ENCODE data around the gene LEMD1. TPM values are rescaled to one million over a fixed set of nuclear protein-coding genes. Genes with fewer than 3 reads are reported as not detected.

Gene LEMD1
- total RNA-seq, 1 experiment from 2014 or later = 0.27 TPM

- DNase-seq (ENCODE audit: low read depth) = no peak
- in situ Hi-C loops (cut with HindIII; ENCODE audit: low pct_unique_long_range_greater_than_20kb, low sequenced_read_pairs) = no loop called here
Measured at GRCh38 chr1:205348554-205349487, 73.0 kb downstream of the LEMD1 start.

DNA sequence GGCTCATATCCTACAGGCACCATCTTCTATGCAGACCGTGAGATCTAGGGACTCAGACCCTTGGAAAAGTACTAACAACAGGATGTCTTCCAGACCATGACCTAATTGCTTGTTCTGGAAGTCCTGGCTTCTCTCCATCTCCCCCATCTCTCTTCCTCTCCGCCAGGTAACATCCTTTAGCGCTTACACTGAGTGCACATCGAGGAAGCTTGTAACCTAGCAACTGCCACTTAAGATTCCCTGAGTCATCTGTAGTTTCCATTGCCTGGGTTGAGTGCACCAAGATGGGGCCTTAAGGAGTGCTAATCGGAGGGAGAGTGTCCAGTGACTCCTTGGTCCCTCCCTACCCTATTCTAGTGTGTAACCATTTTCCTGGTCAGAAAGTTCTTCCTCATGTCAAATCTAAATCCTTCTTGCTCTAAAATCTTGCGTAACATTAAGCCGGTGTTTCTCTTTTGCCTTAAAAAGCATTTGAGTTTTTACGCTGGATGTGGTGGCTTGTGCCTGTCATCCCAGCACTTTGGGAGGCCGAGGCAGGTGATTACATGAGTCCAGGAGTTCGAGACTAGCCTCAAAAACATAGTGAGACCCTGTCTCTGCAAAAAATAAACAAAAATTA lies 74.8 kb downstream of the LEMD1 start:
- DNase-seq (ENCODE audit: low read depth) = peak; percentile 69
- in situ Hi-C loops (cut with HindIII; ENCODE audit: low pct_unique_long_range_greater_than_20kb, low sequenced_read_pairs) = no loop called here

- in situ Hi-C loops (cut with HindIII; ENCODE audit: low pct_unique_long_range_greater_than_20kb, low sequenced_read_pairs) = no loop called here
- DNase-seq (ENCODE audit: low read depth) = no peak
Measured at GRCh38 chr1:205345761-205346160, 76.1 kb downstream of the LEMD1 start.

DNA sequence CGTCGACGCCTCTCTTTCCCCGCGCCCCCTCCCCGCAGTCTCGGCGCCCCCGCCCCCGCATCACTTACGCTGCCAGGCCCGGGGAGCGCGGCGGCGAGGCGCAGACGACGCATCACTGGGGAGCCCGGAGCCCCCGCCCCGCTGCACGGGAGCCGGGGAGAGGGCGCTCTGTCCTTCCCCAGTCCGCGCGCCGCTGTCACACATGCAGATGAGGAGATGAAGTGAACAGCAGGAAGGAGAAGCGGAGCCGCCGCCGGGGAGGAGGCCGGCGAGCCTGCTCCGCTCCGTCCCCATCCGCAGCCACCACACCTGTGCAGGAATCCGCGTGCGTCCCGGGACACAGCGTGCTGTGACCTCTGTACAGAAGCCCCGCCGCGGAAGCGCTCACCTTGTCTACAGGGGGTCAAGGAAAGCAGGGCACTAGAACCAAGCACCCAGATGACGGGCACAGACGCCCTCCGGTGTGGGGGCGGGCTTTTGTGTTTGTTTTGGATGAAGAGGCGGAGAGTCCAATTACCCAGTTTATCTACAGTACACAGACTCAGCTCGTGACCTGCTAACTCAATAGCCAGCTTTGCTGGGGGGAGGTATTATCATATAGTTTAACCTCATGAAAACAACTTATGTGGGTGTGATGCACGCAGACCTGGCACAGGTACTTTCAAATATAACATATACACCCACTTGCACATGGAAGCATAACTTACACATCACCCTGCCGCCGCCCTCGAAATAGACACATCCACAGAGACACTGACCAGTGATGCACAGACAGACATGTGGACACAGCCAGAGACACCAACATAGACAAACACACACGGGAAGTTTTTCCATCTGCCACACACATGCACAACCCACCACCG lies 77.6 kb downstream of the LEMD1 start:
- DNase-seq (ENCODE audit: low read depth) = no peak
- in situ Hi-C loops (cut with HindIII; ENCODE audit: low pct_unique_long_range_greater_than_20kb, low sequenced_read_pairs) = no loop called here

GRCh38 chr1:205343431-205344065 lies 78.3 kb downstream of the LEMD1 start:
- DNase-seq (ENCODE audit: low read depth) = no peak
- in situ Hi-C loops (cut with HindIII; ENCODE audit: low pct_unique_long_range_greater_than_20kb, low sequenced_read_pairs) = no loop called here

DNA sequence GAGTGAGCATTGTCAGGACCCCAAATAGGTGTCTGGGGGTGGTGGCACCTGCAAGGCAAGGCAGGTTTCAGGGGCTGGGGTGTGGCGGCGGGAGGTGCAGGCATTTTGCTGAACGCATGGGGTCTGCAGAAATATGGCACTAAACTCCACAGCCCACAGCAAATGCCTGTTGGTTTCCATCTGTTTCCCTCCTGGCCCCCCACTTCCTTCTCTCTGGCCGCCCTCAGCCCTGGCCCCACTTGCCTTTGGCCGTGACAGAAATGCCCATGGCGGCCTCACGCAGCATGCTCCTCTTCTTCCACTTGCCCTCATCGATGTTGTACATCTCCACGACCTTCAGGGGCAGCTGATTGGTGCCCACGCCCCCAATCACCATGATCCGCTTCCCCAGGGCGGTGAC lies 78.9 kb downstream of the LEMD1 start:
- DNase-seq (ENCODE audit: low read depth) = no peak
- in situ Hi-C loops (cut with HindIII; ENCODE audit: low pct_unique_long_range_greater_than_20kb, low sequenced_read_pairs) = no loop called here

DNA sequence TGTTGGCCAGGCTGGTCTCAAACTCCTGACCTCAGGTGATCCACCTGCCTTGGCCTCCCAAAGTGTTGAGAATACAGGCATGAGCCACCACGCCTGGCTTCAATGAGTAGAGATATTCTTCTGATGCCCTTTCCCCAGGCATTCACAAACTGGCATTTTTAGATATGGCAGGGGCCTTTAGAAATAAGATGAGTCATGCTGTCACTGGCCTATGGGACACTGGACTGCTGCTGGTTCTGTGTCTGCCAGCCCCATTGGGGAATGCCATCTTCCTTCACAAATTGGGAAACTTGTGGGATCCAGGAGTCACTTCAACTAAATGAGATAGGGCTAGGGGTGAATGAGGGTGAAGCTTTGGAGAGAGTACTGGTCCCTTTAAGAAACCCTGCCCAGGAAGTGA lies 81.2 kb downstream of the LEMD1 start:
- in situ Hi-C loops (cut with HindIII; ENCODE audit: low pct_unique_long_range_greater_than_20kb, low sequenced_read_pairs) = no loop called here

DNA sequence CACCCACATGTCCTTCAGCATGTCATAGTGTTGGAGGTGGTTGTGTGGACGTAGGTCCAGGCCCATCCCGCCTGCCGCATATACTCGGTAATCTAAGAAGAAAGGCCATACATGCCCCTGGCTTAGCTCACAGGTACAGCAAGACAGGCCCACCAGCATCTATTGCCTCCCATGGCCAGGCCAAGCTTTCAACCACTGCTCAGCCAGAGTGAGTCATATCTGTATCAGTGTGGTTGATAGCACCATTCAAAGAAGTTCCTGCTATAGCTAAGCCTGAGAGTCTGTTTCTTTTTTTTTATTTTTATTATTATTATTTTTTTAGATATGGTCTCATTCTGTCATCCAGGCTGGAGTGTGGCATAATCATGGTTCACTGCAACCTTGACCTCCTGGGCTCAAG lies 82.1 kb downstream of the LEMD1 start:
- in situ Hi-C loops (cut with HindIII; ENCODE audit: low pct_unique_long_range_greater_than_20kb, low sequenced_read_pairs) = no loop called here
- no peak for DNase-seq (ENCODE audit: low read depth)

More for the DNA sequence above, 81.2 kb downstream of the LEMD1 start:
- DNase-seq (ENCODE audit: low read depth) = no peak

GRCh38 chr1:205339197-205339702 lies 82.6 kb downstream of the LEMD1 start:
- DNase-seq (ENCODE audit: low read depth) = no peak
- in situ Hi-C loops (cut with HindIII; ENCODE audit: low pct_unique_long_range_greater_than_20kb, low sequenced_read_pairs) = no loop called here

GRCh38 chr1:205338011-205338410 lies 83.8 kb downstream of the LEMD1 start:
- in situ Hi-C loops (cut with HindIII; ENCODE audit: low pct_unique_long_range_greater_than_20kb, low sequenced_read_pairs) = no loop called here
- DNase-seq (ENCODE audit: low read depth) = no peak

DNA sequence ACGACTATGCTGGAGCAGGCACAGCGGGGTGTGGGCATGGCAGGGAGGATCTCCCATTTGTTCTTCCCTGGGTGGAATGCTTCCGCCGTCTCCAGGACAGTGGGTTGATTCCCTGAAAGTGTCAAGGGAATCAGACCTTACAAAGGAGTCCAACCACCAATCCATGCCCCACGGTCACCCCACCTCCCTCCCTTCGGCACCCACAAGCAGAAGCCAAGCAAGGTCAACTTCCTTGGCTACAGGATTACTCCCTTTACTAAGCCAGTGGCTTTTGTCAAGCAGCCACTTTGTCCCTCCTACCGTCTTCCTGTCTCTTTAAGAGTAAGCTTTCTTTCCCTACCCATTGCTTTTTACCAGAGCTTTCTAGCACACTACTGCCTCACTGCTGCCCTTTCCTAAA lies 84.4 kb downstream of the LEMD1 start:
- in situ Hi-C loops (cut with HindIII; ENCODE audit: low pct_unique_long_range_greater_than_20kb, low sequenced_read_pairs) = no loop called here
- DNase-seq (ENCODE audit: low read depth) = no peak

DNA sequence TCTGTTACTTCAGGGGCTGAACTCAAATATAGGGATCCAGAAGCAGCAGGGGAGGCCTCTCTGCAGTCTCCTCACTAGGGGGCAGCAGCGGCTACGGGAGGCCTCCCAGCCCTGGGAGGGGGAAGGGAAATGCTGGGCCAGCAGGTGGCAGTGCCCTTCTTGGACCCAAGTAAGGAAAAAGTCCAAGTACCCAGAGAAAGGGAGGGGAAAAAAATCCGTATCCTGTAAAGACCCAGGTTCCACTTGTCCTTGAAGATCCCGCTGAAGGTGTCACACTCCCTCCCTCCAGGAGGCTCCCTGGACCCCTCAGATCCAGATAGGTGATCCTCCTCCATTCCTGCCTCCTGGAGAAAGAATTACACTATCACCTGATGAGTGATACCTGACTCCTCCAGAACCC lies 86.2 kb downstream of the LEMD1 start:
- peak; percentile 82 for DNase-seq (ENCODE audit: low read depth)
- in situ Hi-C loops (cut with HindIII; ENCODE audit: low pct_unique_long_range_greater_than_20kb, low sequenced_read_pairs) = no loop called here

DNA sequence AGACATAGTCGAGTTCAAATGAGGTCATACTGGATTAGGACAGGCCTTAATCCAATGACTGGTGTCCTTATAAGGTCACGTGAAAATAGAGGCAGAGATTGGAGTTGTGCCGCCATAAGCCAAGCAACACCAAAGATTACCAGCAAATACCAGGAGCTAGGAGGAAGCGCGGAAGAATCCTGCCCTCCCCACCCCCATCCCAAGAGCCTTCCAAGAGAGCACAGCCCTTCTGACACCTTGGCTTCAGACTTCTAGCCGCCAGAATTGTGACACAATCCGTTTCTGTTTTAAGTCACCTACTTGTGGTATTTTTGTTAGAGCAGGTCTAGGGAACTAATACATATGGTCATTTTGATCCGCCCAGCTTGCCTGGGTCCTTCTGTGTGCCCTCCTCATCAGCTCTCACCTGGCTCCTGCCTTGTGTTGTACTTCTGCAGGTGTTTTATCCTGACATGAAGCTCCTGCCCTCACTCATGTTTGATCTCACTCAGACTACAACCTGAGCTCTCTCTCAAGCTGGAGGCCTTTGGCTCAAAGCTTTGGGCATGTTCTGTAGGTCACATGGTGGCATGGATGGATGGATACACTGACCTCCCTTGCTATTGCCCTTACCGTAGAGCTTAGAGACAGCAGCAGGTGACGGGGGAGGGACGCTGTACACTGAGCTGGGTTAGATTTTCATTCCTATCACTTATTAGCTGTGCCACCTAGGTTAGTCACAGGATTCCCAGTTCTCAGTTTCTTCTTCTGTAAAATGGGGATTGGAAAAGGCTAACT lies 89.7 kb downstream of the LEMD1 start:
- DNase-seq (ENCODE audit: low read depth) = no peak
- in situ Hi-C loops (cut with HindIII; ENCODE audit: low pct_unique_long_range_greater_than_20kb, low sequenced_read_pairs) = no loop called here

Other genes with a start within 250 kb of the LEMD1 start
- gene DSTYK, start 210.4 kb downstream of the LEMD1 start, total RNA-seq (2014; rRNA removed; shearing (Covaris generic); ENCODE audit: low replicate concordance) = 7.2 and 11.1 TPM in 2 replicates
- 7.7 and 9.3 TPM in 2 replicates for gene TMCC2, start 194.1 kb downstream of the LEMD1 start, total RNA-seq (2014; rRNA removed; shearing (Covaris generic); ENCODE audit: low replicate concordance)
- 8.3 and 11.9 TPM in 2 replicates for gene NUAK2, start 100.3 kb downstream of the LEMD1 start, total RNA-seq (2014; rRNA removed; shearing (Covaris generic); ENCODE audit: low replicate concordance)
- not detected in 2 replicates for gene KLHDC8A, start 65.1 kb downstream of the LEMD1 start, total RNA-seq (2014; rRNA removed; shearing (Covaris generic); ENCODE audit: low replicate concordance)
- 0.07 and 0.78 TPM in 2 replicates for gene BLACAT1, start 34.0 kb upstream of the LEMD1 start, total RNA-seq (2014; rRNA removed; shearing (Covaris generic); ENCODE audit: low replicate concordance)
- gene CDK18, start 82.6 kb upstream of the LEMD1 start, total RNA-seq (2014; rRNA removed; shearing (Covaris generic); ENCODE audit: low replicate concordance) = 4.5 and 17.4 TPM in 2 replicates
- gene ELK4, start 210.0 kb upstream of the LEMD1 start, total RNA-seq (2014; rRNA removed; shearing (Covaris generic); ENCODE audit: low replicate concordance) = 6.2 and 16.1 TPM in 2 replicates